Smooth muscle cell (in vitro differentiated cells): Measurements from ENCODE around the gene CCKAR. TPM values are rescaled to one million over a fixed set of nuclear protein-coding genes. Genes with fewer than 3 reads are reported as not detected.
"Not testable (repeated sequence)": the region's sequence is repeated elsewhere in the genome, so short reads cannot be mapped to it uniquely, and the experiment has no call there.

Experiments used
- DNase-seq: peaks from one replicate; lab custom pipeline; 2025; ENCODE audit not compliant: unreplicated experiment; lab: John Stamatoyannopoulos, UW
- H2AFZ ChIP-seq: fragments of 200-600 bp; sonication (generic); 2 replicates; pipeline ENCODE4 v1.6.0; 2016; ENCODE audit warnings: antibody characterized with exemption, low read depth, mild to moderate bottlenecking
- H3F3A ChIP-seq: fragments of 200-600 bp; sonication (generic); 2 replicates; pipeline ENCODE4 v1.6.0; 2017; ENCODE audit warnings: antibody characterized with exemption, low read depth
- H3K27ac ChIP-seq: fragments of 200-600 bp; sonication (generic); 2 replicates; pipeline ENCODE4 v1.5.1; 2016; ENCODE audit warnings: low read depth, mild to moderate bottlenecking
- H3K27me3 ChIP-seq: fragments of 200-600 bp; sonication (generic); 2 replicates; pipeline ENCODE4 v1.6.1; 2016; ENCODE audit warnings: low read depth, mild to moderate bottlenecking
- H3K36me3 ChIP-seq: fragments of 200-600 bp; sonication (generic); 2 replicates; pipeline ENCODE4 v1.5.1; 2016; ENCODE audit warnings: low read depth
- H3K4me1 ChIP-seq: fragments of 200-600 bp; sonication (generic); 2 replicates; pipeline ENCODE4 v1.5.1; 2016; ENCODE audit warnings: low read depth
- H3K4me2 ChIP-seq: fragments of 200-600 bp; sonication (generic); 2 replicates; pipeline ENCODE4 v1.6.0; 2016; ENCODE audit warnings: mild to moderate bottlenecking
- H3K4me3 ChIP-seq: fragments of 200-600 bp; sonication (generic); 2 replicates; pipeline ENCODE4 v1.5.1; 2016; ENCODE audit warnings: mild to moderate bottlenecking
- H3K79me2 ChIP-seq: fragments of 200-600 bp; sonication (generic); 2 replicates; pipeline ENCODE4 v1.6.0; 2016; ENCODE audit warnings: low read depth, mild to moderate bottlenecking
- H3K9ac ChIP-seq: fragments of 200-600 bp; sonication (generic); 2 replicates; pipeline ENCODE4 v1.6.0; 2016; ENCODE audit warnings: low read depth
- H3K9me3 ChIP-seq: fragments of 200-600 bp; sonication (generic); replicated peaks from 2 replicates; pipeline ENCODE4 v1.5.1; 2016; ENCODE audit warnings: low read depth
- H4K20me1 ChIP-seq: fragments of 200-600 bp; sonication (generic); 2 replicates; pipeline ENCODE4 v1.6.0; 2016; ENCODE audit warnings: low read depth
- WGBS: methylation state at CpG from one replicate; pipeline ENCODE4 v1.1.7; 2016; ENCODE audit warnings: low lambda C conversion rate; 5-methylcytosine and 5-hydroxymethylcytosine counted together
- polyA plus RNA-seq: library from polyadenylated mRNA; unstranded; fragments of >200 nt; fragmentation: Nextera tagmentation; extraction: Ambion mirVana; gene quantifications from 2 replicates; pipeline ENCODE4 v1.2.1, GENCODE V29; 2016
- total RNA-seq: library from RNA; depleted of rRNA; stranded (reverse); fragments of >200 nt; gene quantifications from 2 replicates; pipeline ENCODE4 v1.2.3, GENCODE V29; 2014
- TF ChIP-seq, protein P1 (sequence below): fragments of 200-600 bp; sonication (generic); IDR thresholded peaks from 2 replicates; pipeline ENCODE4 v1.5.1; 2017; ENCODE audit warnings: borderline replicate concordance, mild to moderate bottlenecking, antibody characterized with exemption; ENCODE audit not compliant: insufficient read depth, poor library complexity, severe bottlenecking

Gene CCKAR
- total and polyA plus RNA-seq, 2 experiments from 2014 or later = 0.18 to 0.32 TPM

DNA sequence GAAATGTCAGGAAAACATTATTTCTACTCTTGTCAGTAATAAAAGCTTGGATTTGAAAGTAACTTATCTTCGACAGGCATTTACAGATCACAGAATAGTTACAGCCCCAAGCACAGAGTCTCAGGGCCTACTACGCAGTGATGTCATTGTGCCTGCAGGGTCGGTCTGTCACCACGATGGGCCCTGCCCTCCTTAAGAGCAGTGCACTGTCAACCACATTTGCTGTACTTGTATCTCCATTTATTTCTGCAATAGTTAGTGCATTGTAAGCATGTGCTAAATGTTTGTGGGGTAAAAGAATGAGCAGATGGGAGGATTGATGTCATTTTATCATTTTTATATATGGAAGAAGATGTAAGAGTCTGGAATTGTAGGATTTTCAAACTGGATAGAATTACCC lies 13.6 kb upstream of the CCKAR start:
- no peak for DNase-seq
- TF ChIP-seq, protein P1, sequence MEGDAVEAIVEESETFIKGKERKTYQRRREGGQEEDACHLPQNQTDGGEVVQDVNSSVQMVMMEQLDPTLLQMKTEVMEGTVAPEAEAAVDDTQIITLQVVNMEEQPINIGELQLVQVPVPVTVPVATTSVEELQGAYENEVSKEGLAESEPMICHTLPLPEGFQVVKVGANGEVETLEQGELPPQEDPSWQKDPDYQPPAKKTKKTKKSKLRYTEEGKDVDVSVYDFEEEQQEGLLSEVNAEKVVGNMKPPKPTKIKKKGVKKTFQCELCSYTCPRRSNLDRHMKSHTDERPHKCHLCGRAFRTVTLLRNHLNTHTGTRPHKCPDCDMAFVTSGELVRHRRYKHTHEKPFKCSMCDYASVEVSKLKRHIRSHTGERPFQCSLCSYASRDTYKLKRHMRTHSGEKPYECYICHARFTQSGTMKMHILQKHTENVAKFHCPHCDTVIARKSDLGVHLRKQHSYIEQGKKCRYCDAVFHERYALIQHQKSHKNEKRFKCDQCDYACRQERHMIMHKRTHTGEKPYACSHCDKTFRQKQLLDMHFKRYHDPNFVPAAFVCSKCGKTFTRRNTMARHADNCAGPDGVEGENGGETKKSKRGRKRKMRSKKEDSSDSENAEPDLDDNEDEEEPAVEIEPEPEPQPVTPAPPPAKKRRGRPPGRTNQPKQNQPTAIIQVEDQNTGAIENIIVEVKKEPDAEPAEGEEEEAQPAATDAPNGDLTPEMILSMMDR = no peak
- WGBS = 34% methylated on average over 4 of the region's 4 CpGs
- no peak overlapping the region for H3K4me3 ChIP-seq
- H3K4me1 ChIP-seq = no peaks in the 10 kb centered on the region
- H3K9ac ChIP-seq = no peak overlapping the region
- no peaks in the 10 kb centered on the region for H3K9me3 ChIP-seq
- H2AFZ ChIP-seq = peak overlapping the region; percentile 70
- no peaks in the 10 kb centered on the region for H3K27me3 ChIP-seq
- no peaks in the 10 kb centered on the region for H3K36me3 ChIP-seq
- H3K4me2 ChIP-seq = peak overlapping the region; percentile 65
- no peaks in the 10 kb centered on the region for H3K79me2 ChIP-seq
- H4K20me1 ChIP-seq = no peaks in the 10 kb centered on the region
- no peaks in the 10 kb centered on the region for H3F3A ChIP-seq
- no peak overlapping the region for H3K27ac ChIP-seq

DNA sequence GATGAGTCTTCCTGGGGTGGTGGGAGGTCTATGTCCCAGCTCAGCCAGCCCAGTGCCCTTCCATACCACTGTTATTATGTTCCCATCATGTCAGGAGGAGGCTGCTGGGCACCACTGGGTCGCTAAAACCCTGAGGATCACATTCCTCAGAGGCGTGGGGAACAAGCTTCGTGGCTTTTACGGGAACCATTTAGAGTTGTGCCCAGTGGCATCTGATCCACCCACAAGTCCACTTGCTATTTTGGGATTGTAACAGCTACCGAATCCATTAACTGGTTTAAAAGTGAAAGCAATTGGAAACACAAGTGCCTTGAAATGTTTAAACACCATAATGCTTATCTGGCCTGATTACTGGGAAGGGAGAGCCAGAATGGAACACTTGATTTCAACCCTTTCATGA lies 13.1 kb upstream of the CCKAR start:
- H2AFZ ChIP-seq = peak overlapping the region; percentile 70
- H3K27me3 ChIP-seq = no peaks in the 10 kb centered on the region
- H3K79me2 ChIP-seq = no peaks in the 10 kb centered on the region
- no peaks in the 10 kb centered on the region for H3K4me1 ChIP-seq
- H4K20me1 ChIP-seq = no peaks in the 10 kb centered on the region
- H3K4me3 ChIP-seq = no peak overlapping the region
- H3K36me3 ChIP-seq = no peaks in the 10 kb centered on the region
- TF ChIP-seq, protein P1 = no peak
- no peak overlapping the region for H3K27ac ChIP-seq
- no peaks in the 10 kb centered on the region for H3F3A ChIP-seq
- peak overlapping the region; percentile 65 for H3K4me2 ChIP-seq
- H3K9me3 ChIP-seq = no peaks in the 10 kb centered on the region
- H3K9ac ChIP-seq = no peak overlapping the region
- no peak for DNase-seq
- WGBS = 34% methylated on average over 5 of the region's 5 CpGs

DNA sequence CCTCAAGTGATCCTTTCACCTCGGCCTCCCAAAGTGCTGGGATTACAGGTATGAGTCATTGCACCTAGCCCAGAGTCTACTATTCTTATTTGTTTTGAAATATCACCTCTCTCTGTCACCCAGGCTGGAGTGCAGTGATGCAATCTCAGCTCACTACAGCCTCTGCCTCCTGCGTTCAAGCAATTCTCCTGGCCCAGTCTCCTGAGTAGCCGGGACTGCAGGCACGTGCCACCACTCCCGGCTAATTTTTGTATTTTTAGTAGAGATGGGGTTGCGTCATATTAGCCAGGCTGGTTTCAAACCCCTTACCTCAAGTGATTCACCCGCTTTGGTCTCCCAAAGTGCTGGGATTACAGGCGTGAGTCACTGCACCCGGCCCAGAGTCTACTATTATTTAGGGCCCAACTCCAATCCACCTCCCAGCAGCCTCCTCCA lies 10.3 kb upstream of the CCKAR start:
- not testable (repeated sequence) for H3K79me2 ChIP-seq, H3K4me1 ChIP-seq, H3K4me2 ChIP-seq, H4K20me1 ChIP-seq, H3K9ac ChIP-seq, H3K36me3 ChIP-seq, H3K27me3 ChIP-seq, DNase-seq, H3K4me3 ChIP-seq, H3F3A ChIP-seq, H2AFZ ChIP-seq, H3K9me3 ChIP-seq
- WGBS = 46% methylated on average over 9 of the region's 9 CpGs
- peak overlapping the region; percentile 28 for H3K27ac ChIP-seq

DNA sequence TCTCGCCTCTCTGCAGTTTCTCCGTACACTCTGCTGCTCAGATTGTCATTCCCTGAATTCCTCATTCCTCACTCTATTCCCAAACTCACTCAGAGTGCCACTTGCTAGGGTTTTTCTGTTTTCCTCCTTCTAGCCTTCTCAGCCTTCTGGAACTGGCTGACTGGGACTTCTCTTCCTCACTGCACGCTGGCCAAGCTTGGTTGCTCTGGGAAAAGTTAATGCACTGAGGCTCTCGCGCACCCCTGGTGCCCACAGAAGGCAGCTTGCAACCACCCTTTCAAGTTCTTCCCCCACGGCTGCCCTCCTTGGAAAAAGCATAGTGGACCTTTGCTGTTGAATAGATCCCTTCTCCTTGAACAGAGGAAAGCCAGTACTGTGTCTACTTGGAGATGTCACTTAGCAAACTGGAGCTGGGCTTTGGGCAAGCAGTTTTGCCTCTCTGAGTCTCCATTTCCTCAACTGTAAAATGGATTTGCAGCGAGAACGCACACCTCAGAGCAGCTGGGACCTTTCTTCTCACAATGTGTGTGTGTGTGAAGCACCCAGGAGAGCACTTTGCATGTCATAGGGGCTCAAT lies 6.0 kb upstream of the CCKAR start:
- H3K27ac ChIP-seq = no peak overlapping the region
- no peaks in the 10 kb centered on the region for H3K27me3 ChIP-seq
- H2AFZ ChIP-seq = peak overlapping the region; percentile 4
- H3K9me3 ChIP-seq = no peaks in the 10 kb centered on the region
- 80% methylated on average over 8 of the region's 8 CpGs for WGBS
- no peaks in the 10 kb centered on the region for H3K4me1 ChIP-seq
- H3K4me3 ChIP-seq = no peak overlapping the region
- no peaks in the 10 kb centered on the region for H4K20me1 ChIP-seq
- H3K79me2 ChIP-seq = no peaks in the 10 kb centered on the region
- no peak overlapping the region for H3K9ac ChIP-seq
- H3K4me2 ChIP-seq = no peak overlapping the region
- no peaks in the 10 kb centered on the region for H3F3A ChIP-seq
- TF ChIP-seq, protein P1 = no peak
- no peaks in the 10 kb centered on the region for H3K36me3 ChIP-seq
- no peak for DNase-seq
